ENCODE data around the gene ADRM1. TPM values are rescaled to one million over a fixed set of nuclear protein-coding genes. Genes with fewer than 3 reads are reported as not detected.

ADRM1 gene
- total RNA-seq, 4 donors from 2014 or later: 41.8 to 126 (median 109) TPM

DNA sequence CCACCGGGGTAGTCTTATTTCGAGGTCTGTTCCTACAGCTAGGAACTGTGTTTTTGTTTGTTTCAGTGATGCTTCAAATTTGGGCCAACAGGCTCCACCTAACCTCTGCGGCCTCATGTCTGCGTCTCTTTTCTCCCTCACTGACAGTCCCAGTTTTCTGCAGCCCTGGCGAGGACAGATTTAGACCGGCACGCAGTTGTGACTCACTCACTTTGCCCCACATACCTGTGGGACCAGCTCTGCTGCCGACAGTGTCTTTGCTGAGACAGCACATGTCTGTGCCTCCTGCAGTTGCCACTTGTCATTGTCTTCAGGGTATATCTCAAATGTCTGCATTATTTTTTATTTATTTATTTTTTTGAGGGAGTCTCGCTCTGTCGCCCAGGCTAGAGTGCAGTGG, 35.3 kb upstream of the ADRM1 start:
- H3K4me3 ChIP-seq: no peak overlapping the region
- no peak overlapping the region for H3K27ac ChIP-seq
- intact Hi-C loops (cut with DNase I; ENCODE audit: low total_unique reads) (no loop called here), in situ Hi-C loops (cut with MboI; ENCODE audit: low pct_ligation_motif_present in 1 of 4, low pct_unique_long_range_greater_than_20kb in 1 of 4, low sequenced_read_pairs in 3 of 4) (no loop called here)
- H3K9me3 ChIP-seq: no peaks in the 10 kb centered on the region
- WGBS, 2 donors (ENCODE audit: low coverage in 1 of 2): 90 to 93% methylated on average over 8 to 10 of the region's 10 CpGs
- no peaks in the 10 kb centered on the region for H3K27me3 ChIP-seq
- no peak for DNase-seq
- TF ChIP-seq POLR2AphosphoS5 (IDR thresholded peaks at IDR 0.05): no peak
- no peaks in the 10 kb centered on the region for H3K4me1 ChIP-seq
- peaks cover 0 to 36% (median 11%) of the 10 kb centered on the region in 4 donors for H3K36me3 ChIP-seq

DNA sequence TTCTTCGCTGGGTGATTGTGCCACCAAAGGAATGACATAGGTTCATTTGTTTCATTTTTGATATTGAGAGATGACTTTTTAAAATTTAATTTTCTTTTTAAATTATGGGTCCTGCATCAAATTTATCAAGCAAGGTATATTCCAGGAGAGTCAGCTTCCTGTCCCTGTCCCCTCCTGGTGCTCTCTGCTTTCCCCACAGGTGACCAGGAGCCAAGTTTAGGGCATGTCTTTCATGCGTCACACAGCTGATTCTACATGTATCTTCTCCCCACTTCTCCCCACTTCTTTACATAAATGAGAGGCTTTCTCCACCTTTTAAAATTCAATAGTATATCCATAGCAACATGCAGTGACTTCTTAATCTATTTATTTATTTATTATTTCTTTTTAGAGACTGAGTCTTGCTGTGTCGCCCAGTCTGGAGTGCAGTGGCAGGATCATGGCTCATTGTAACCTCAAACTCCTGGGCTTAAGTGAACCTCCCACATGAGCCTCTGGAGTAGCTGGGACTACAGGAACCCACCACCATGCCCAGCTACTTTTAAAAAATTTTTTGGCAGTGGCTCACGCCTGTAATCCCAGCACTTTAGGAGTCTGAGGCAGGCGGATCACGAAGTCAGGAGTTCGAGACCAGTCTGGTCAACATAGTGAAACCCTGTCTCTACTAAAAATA, 34.4 kb upstream of the ADRM1 start:
- 50 to 89% methylated on average over 2 to 7 of the region's 7 CpGs for WGBS, 2 donors (ENCODE audit: low coverage in 1 of 2)
- in situ Hi-C loops (cut with MboI; ENCODE audit: low pct_ligation_motif_present in 1 of 4, low pct_unique_long_range_greater_than_20kb in 1 of 4, low sequenced_read_pairs in 3 of 4) (no loop called here), intact Hi-C loops (cut with DNase I; ENCODE audit: low total_unique reads) (no loop called here)
- no peaks in the 10 kb centered on the region for H3K27me3 ChIP-seq
- no peak overlapping the region for H3K4me3 ChIP-seq
- TF ChIP-seq, protein P1, sequence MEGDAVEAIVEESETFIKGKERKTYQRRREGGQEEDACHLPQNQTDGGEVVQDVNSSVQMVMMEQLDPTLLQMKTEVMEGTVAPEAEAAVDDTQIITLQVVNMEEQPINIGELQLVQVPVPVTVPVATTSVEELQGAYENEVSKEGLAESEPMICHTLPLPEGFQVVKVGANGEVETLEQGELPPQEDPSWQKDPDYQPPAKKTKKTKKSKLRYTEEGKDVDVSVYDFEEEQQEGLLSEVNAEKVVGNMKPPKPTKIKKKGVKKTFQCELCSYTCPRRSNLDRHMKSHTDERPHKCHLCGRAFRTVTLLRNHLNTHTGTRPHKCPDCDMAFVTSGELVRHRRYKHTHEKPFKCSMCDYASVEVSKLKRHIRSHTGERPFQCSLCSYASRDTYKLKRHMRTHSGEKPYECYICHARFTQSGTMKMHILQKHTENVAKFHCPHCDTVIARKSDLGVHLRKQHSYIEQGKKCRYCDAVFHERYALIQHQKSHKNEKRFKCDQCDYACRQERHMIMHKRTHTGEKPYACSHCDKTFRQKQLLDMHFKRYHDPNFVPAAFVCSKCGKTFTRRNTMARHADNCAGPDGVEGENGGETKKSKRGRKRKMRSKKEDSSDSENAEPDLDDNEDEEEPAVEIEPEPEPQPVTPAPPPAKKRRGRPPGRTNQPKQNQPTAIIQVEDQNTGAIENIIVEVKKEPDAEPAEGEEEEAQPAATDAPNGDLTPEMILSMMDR (IDR thresholded peaks at IDR 0.05): no peak
- no peak for TF ChIP-seq POLR2AphosphoS5 (IDR thresholded peaks at IDR 0.05)
- no peaks in the 10 kb centered on the region for H3K4me1 ChIP-seq
- DNase-seq: no peak
- no peaks in the 10 kb centered on the region for H3K9me3 ChIP-seq
- no peak overlapping the region for H3K27ac ChIP-seq
- peaks cover 0 to 44% (median 14%) of the 10 kb centered on the region in 4 donors for H3K36me3 ChIP-seq

DNA sequence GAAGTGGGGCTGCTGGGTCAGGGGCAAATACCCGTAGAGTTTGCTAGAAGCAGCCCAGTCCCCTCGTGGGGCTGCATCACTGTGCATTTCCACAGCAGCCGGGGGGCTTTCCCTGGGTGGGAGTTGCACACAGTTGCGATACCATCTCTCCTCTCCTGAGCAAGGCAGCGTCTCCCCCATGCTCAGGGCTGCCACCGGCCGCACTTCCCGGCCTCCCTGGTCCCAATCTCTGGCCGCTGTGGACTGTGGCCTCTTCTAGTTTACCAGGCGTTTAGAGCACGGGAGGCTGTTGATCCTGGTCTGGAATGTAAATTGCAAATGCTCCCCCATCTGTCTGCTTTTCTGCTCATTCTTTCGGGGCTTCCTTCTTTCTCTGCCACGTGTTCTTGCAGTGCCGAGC, 33.4 kb upstream of the ADRM1 start:
- intact Hi-C loops (cut with DNase I; ENCODE audit: low total_unique reads) (no loop called here), in situ Hi-C loops (cut with MboI; ENCODE audit: low pct_ligation_motif_present in 1 of 4, low pct_unique_long_range_greater_than_20kb in 1 of 4, low sequenced_read_pairs in 3 of 4) (no loop called here)
- Histone ChIP-seq H3K4me1 (no peaks in the 10 kb centered on the region), H3K4me3 (no peak overlapping the region), H3K36me3 (peaks cover 0 to 49% (median 16%) of the 10 kb centered on the region in 4 donors), H3K9me3 (no peaks in the 10 kb centered on the region), H3K27ac (no peak overlapping the region), H3K27me3 (no peaks in the 10 kb centered on the region)
- 90% methylated on average over 13 of the region's 14 CpGs; no CpG with 5 or more reads in 1 of the 2 donors for WGBS, 2 donors (ENCODE audit: low coverage in 1 of 2)
- no peak for DNase-seq
- TF ChIP-seq, protein P1 (IDR thresholded peaks at IDR 0.05): no peak
- TF ChIP-seq POLR2A (IDR thresholded peaks at IDR 0.05) (no peak), POLR2AphosphoS5 (IDR thresholded peaks at IDR 0.05) (no peak), EP300 (IDR thresholded peaks at IDR 0.05; ENCODE audit: low read depth) (no peak)

DNA sequence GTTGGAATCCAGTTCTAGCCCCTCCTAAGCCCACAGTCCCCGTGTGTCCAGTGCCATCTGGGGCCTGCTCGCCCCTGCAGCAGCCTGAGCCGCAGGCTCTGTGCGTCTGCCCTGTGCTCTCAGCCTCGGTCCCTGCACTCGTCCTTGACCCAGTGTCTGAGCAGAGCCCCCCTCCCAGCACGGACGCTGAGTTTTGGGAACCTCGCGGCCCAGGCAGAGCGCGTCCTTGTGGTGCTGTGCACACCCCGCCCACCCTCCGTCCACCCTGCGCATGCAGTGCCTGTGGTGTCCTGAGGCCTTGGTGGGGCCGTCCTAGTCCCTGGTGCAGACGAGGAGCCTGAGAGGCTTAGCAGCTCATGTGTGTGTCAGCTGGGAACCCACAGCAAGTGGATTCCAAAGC, 32.9 kb upstream of the ADRM1 start:
- 93 to 100% methylated on average over 1 to 16 of the region's 17 CpGs for WGBS, 2 donors (ENCODE audit: low coverage in 1 of 2)
- in situ Hi-C loops (cut with MboI; ENCODE audit: low pct_ligation_motif_present in 1 of 4, low pct_unique_long_range_greater_than_20kb in 1 of 4, low sequenced_read_pairs in 3 of 4): no loop called here
- H3K4me3 ChIP-seq: no peak overlapping the region
- TF ChIP-seq EP300 (IDR thresholded peaks at IDR 0.05; ENCODE audit: low read depth) (no peak), POLR2A (IDR thresholded peaks at IDR 0.05) (no peak), POLR2AphosphoS5 (IDR thresholded peaks at IDR 0.05) (no peak)
- TF ChIP-seq, protein P1 (IDR thresholded peaks at IDR 0.05): no peak
- H3K27me3 ChIP-seq: no peaks in the 10 kb centered on the region
- H3K36me3 ChIP-seq: peaks cover 0 to 46% (median 14%) of the 10 kb centered on the region in 4 donors
- no peaks in the 10 kb centered on the region for H3K4me1 ChIP-seq
- no peak for DNase-seq
- H3K27ac ChIP-seq: no peak overlapping the region
- intact Hi-C loops (cut with DNase I; ENCODE audit: low total_unique reads): no loop called here
- H3K9me3 ChIP-seq: no peaks in the 10 kb centered on the region

DNA sequence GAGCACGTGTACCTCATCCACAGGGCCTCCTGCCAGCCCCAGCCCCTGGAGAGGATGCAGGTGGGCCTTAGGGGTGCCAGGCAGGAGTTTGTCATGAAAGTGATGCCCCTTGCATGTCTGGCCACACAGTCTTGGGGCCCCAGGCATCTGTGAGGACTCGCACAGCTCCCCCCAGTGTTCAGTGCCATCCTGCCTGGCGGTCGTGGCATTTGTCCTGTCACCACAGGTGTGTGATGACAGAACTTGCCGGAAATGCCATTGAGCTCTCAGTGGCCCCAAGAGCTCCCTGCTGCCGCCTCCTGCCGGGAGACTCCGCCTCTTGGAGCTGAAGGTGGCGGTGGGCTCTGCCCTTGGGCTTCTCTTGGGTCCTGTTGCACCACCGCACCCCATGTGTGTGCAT, 30.6 kb upstream of the ADRM1 start:
- H3K27ac ChIP-seq: no peak overlapping the region
- in situ Hi-C loops (cut with MboI; ENCODE audit: low pct_ligation_motif_present in 1 of 4, low pct_unique_long_range_greater_than_20kb in 1 of 4, low sequenced_read_pairs in 3 of 4): no loop called here
- no peak for DNase-seq
- no peak overlapping the region for H3K4me3 ChIP-seq
- 88% methylated on average over 4 of the region's 10 CpGs; no CpG with 5 or more reads in 1 of the 2 donors for whole genome bisulfite sequencing, 2 donors (ENCODE audit: low coverage in 1 of 2)
- intact Hi-C loops (cut with DNase I; ENCODE audit: low total_unique reads): no loop called here
- H3K27me3 ChIP-seq: no peaks in the 10 kb centered on the region
- H3K36me3 ChIP-seq: peaks cover 0 to 31% (median 10%) of the 10 kb centered on the region in 4 donors
- H3K9me3 ChIP-seq: no peaks in the 10 kb centered on the region
- TF ChIP-seq POLR2AphosphoS5 (IDR thresholded peaks at IDR 0.05): no peak
- TF ChIP-seq EP300 (IDR thresholded peaks at IDR 0.05; ENCODE audit: low read depth): no peak
- no peak for TF ChIP-seq POLR2A (IDR thresholded peaks at IDR 0.05)
- TF ChIP-seq, protein P1 (IDR thresholded peaks at IDR 0.05): no peak
- H3K4me1 ChIP-seq: no peaks in the 10 kb centered on the region

All from transverse colon (tissue), 4 donors.